Naive B cell (primary cell): ENCODE measurements around the gene LRP1. TPM values are rescaled to one million over a fixed set of nuclear protein-coding genes. Genes with fewer than 3 reads are reported as not detected.
A peak's percentile ranks its signal among the peaks of the same experiment; 100 is the strongest.

Source experiments
- ATAC-seq, 2 donors: fragments of 150-1000 bp; cut with Tn5 transposase; 2 replicates each; pipeline ENCODE4 v1.10.0; 2021; ENCODE audit warnings: low read depth in 2 of 2, mild to moderate bottlenecking in 2 of 2, moderate library complexity in 2 of 2
- DNase-seq: peaks from one replicate; pipeline ENCODE4 v3.0.0; 2022
- H3K27ac Mint-ChIP-seq, 6 donors: one replicate each; pipeline ENCODE4 v1.8.0; 2020 to 2022; ENCODE audit warnings: mild to moderate bottlenecking in 6 of 6, mixed read lengths in 6 of 6, moderate library complexity in 5 of 6, inconsistent platforms in 2 of 6
- H3K27me3 Mint-ChIP-seq, 3 donors: one replicate each; pipeline ENCODE4 v1.8.0; 2021 to 2022; ENCODE audit warnings: mixed read lengths in 3 of 3, mild to moderate bottlenecking in 1 of 3
- H3K36me3 Mint-ChIP-seq, 2 donors: one replicate each; pipeline ENCODE4 v1.8.0; 2020 to 2022; ENCODE audit warnings: mixed read lengths in 2 of 2, inconsistent platforms in 1 of 2, mild to moderate bottlenecking in 1 of 2
- H3K4me1 Mint-ChIP-seq, 3 donors: one replicate each; pipeline ENCODE4 v1.8.0; 2020 to 2022; ENCODE audit warnings: mixed read lengths in 3 of 3, inconsistent platforms in 1 of 3, mild to moderate bottlenecking in 1 of 3, moderate library complexity in 1 of 3
- H3K4me3 Mint-ChIP-seq, 8 donors: one replicate each; pipeline ENCODE4 v1.8.0; 2020 to 2022; ENCODE audit warnings: mild to moderate bottlenecking in 8 of 8, mixed read lengths in 8 of 8, moderate library complexity in 8 of 8, inconsistent platforms in 2 of 8
- H3K9me3 Mint-ChIP-seq, 7 donors: one replicate each; pipeline ENCODE4 v1.8.0; 2020 to 2022; ENCODE audit warnings: mixed read lengths in 7 of 7, mild to moderate bottlenecking in 5 of 7, inconsistent platforms in 2 of 7, moderate library complexity in 1 of 7
- polyA plus RNA-seq, 6 donors: library from polyadenylated mRNA; unstranded; fragments of 300-500 nt; fragmentation: Illumina TruSeq; gene quantifications; one replicate each; pipeline ENCODE4 v1.2.3, GENCODE V29; 2021; ENCODE audit warnings: low read depth in 6 of 6

Gene LRP1
- polyA plus RNA-seq, 6 donors from 2014 or later: 0.04 to 0.55 (median 0.09) TPM; not detected in 3

GRCh38 chr12:57231276-57232021, 103.2 kb downstream of the LRP1 start:
- no peak for DNase-seq
- Mint-ChIP-seq H3K36me3 (peaks cover 6 to 30% of the 10 kb centered on the region in 2 donors), H3K27me3 (peaks cover 4% of the 10 kb centered on the region in 3 donors), H3K27ac (peak overlapping the region in 3 of 6 donors; percentile 11 to 79 (median 33)), H3K9me3 (no peaks in the 10 kb centered on the region), H3K4me3 (peak overlapping the region; percentile 96 to 99 (median 98)), H3K4me1 (peaks cover 66 to 88% (median 88%) of the 10 kb centered on the region in 3 donors)
- no peak for ATAC-seq

GRCh38 chr12:57232156-57232756, 104.0 kb downstream of the LRP1 start:
- peak overlapping the region in 6 of 8 donors; percentile 11 to 98 (median 72) for H3K4me3 Mint-ChIP-seq
- peaks cover 69 to 91% (median 89%) of the 10 kb centered on the region in 3 donors for H3K4me1 Mint-ChIP-seq
- ATAC-seq (no peak), DNase-seq (no peak)
- H3K27ac Mint-ChIP-seq: peak overlapping the region in 2 of 6 donors; percentile 19 to 92
- peaks cover 3 to 7% (median 4%) of the 10 kb centered on the region in 3 donors for H3K27me3 Mint-ChIP-seq
- H3K36me3 Mint-ChIP-seq: peaks cover 6 to 30% of the 10 kb centered on the region in 2 donors
- H3K9me3 Mint-ChIP-seq: no peaks in the 10 kb centered on the region

GRCh38 chr12:57233357-57234232, 105.3 kb downstream of the LRP1 start:
- peak overlapping the region; percentile 91 to 98 (median 95) for H3K27ac Mint-ChIP-seq
- H3K4me1 Mint-ChIP-seq: peaks cover 74 to 94% (median 93%) of the 10 kb centered on the region in 3 donors
- ATAC-seq: no peak
- peak overlapping the region in 7 of 8 donors; percentile 78 to 98 (median 88) for H3K4me3 Mint-ChIP-seq
- no peaks in the 10 kb centered on the region for H3K9me3 Mint-ChIP-seq
- H3K36me3 Mint-ChIP-seq: peaks cover 6 to 30% of the 10 kb centered on the region in 2 donors
- H3K27me3 Mint-ChIP-seq: peaks cover 5 to 20% (median 13%) of the 10 kb centered on the region in 3 donors
- no peak for DNase-seq

- H3K9me3 Mint-ChIP-seq: no peaks in the 10 kb centered on the region
- H3K36me3 Mint-ChIP-seq: peaks cover 6 to 30% of the 10 kb centered on the region in 2 donors
- no peak for DNase-seq
- peaks cover 10 to 24% (median 19%) of the 10 kb centered on the region in 3 donors for H3K27me3 Mint-ChIP-seq
- no peak for ATAC-seq
- peak overlapping the region; percentile 91 to 98 (median 95) for H3K27ac Mint-ChIP-seq
- H3K4me1 Mint-ChIP-seq: peaks cover 72 to 94% (median 94%) of the 10 kb centered on the region in 3 donors
- H3K4me3 Mint-ChIP-seq: peak overlapping the region; percentile 73 to 92 (median 86)
These were observed 105.9 kb downstream of the LRP1 start for GRCh38 chr12:57234233-57234570.

- ATAC-seq (peak; percentile 73 to 76), DNase-seq (peak; percentile 77)
- Mint-ChIP-seq H3K4me3 (peak overlapping the region; percentile 73 to 92 (median 86)), H3K9me3 (peaks cover 0 to under 1% (median 0%) of the 10 kb centered on the region in 7 donors), H3K27ac (peak overlapping the region; percentile 91 to 98 (median 95)), H3K4me1 (peaks cover 72 to 94% (median 94%) of the 10 kb centered on the region in 3 donors), H3K36me3 (peaks cover 6 to 30% of the 10 kb centered on the region in 2 donors), H3K27me3 (peaks cover 14 to 24% (median 23%) of the 10 kb centered on the region in 3 donors)
These were observed 106.3 kb downstream of the LRP1 start for GRCh38 chr12:57234571-57235016.

- H3K27ac Mint-ChIP-seq: peak overlapping the region in 5 of 6 donors; percentile 91 to 98 (median 96)
- H3K9me3 Mint-ChIP-seq: peaks cover 0 to 1% (median 0%) of the 10 kb centered on the region in 7 donors
- ATAC-seq (peak; percentile 34 to 39), DNase-seq (no peak)
- peaks cover 15 to 26% (median 24%) of the 10 kb centered on the region in 3 donors for H3K27me3 Mint-ChIP-seq
- H3K36me3 Mint-ChIP-seq: peaks cover 6 to 28% of the 10 kb centered on the region in 2 donors
- peak overlapping the region; percentile 73 to 92 (median 86) for H3K4me3 Mint-ChIP-seq
- H3K4me1 Mint-ChIP-seq: peaks cover 70 to 94% (median 94%) of the 10 kb centered on the region in 3 donors
These were observed 106.9 kb downstream of the LRP1 start for GRCh38 chr12:57235017-57235727.

GRCh38 chr12:57235728-57236131, 107.4 kb downstream of the LRP1 start:
- Mint-ChIP-seq H3K27me3 (peaks cover 21 to 28% (median 26%) of the 10 kb centered on the region in 3 donors), H3K4me1 (peaks cover 70 to 94% (median 94%) of the 10 kb centered on the region in 3 donors), H3K27ac (peak overlapping the region in 5 of 6 donors; percentile 50 to 98 (median 92)), H3K4me3 (peak overlapping the region in 7 of 8 donors; percentile 64 to 91 (median 74)), H3K36me3 (peaks cover 6 to 23% of the 10 kb centered on the region in 2 donors), H3K9me3 (peaks cover 0 to 1% (median 0%) of the 10 kb centered on the region in 7 donors)
- ATAC-seq (no peak), DNase-seq (no peak)

- Mint-ChIP-seq H3K4me3 (peak overlapping the region; percentile 65 to 99 (median 84)), H3K4me1 (peaks cover 76 to 94% (median 94%) of the 10 kb centered on the region in 3 donors), H3K36me3 (peaks cover 6 to 23% of the 10 kb centered on the region in 2 donors), H3K9me3 (peaks cover 0 to 1% (median 0%) of the 10 kb centered on the region in 7 donors), H3K27me3 (peaks cover 22 to 32% (median 26%) of the 10 kb centered on the region in 3 donors), H3K27ac (peak overlapping the region in 5 of 6 donors; percentile 50 to 98 (median 92))
- DNase-seq (peak; percentile 56), ATAC-seq (no peak)
These were observed 108.1 kb downstream of the LRP1 start for GRCh38 chr12:57236201-57236924.

GRCh38 chr12:57236925-57237595, 108.8 kb downstream of the LRP1 start:
- ATAC-seq (no peak), DNase-seq (no peak)
- H3K36me3 Mint-ChIP-seq: peaks cover 6 to 23% of the 10 kb centered on the region in 2 donors
- H3K27me3 Mint-ChIP-seq: peaks cover 22 to 35% (median 26%) of the 10 kb centered on the region in 3 donors
- H3K4me1 Mint-ChIP-seq: peaks cover 81 to 94% (median 94%) of the 10 kb centered on the region in 3 donors
- peak overlapping the region in 3 of 6 donors; percentile 66 to 92 (median 92) for H3K27ac Mint-ChIP-seq
- H3K4me3 Mint-ChIP-seq: peak overlapping the region; percentile 74 to 99 (median 88)
- H3K9me3 Mint-ChIP-seq: peaks cover 0 to 1% (median 0%) of the 10 kb centered on the region in 7 donors

GRCh38 chr12:57237596-57237931, 109.3 kb downstream of the LRP1 start:
- H3K9me3 Mint-ChIP-seq: peaks cover 0 to 1% (median 0%) of the 10 kb centered on the region in 7 donors
- DNase-seq (no peak), ATAC-seq (no peak)
- peaks cover 6 to 23% of the 10 kb centered on the region in 2 donors for H3K36me3 Mint-ChIP-seq
- peaks cover 84 to 97% (median 96%) of the 10 kb centered on the region in 3 donors for H3K4me1 Mint-ChIP-seq
- peaks cover 24 to 40% (median 30%) of the 10 kb centered on the region in 3 donors for H3K27me3 Mint-ChIP-seq
- peak overlapping the region; percentile 72 to 99 (median 88) for H3K4me3 Mint-ChIP-seq
- H3K27ac Mint-ChIP-seq: peak overlapping the region in 2 of 6 donors; percentile 25 to 92
